Measurements from ENCODE around the gene INTS3.
"Not testable (repeated sequence)": the region's sequence is repeated elsewhere in the genome, so short reads cannot be mapped to it uniquely, and the experiment has no call there.

Gene INTS3

DNA sequence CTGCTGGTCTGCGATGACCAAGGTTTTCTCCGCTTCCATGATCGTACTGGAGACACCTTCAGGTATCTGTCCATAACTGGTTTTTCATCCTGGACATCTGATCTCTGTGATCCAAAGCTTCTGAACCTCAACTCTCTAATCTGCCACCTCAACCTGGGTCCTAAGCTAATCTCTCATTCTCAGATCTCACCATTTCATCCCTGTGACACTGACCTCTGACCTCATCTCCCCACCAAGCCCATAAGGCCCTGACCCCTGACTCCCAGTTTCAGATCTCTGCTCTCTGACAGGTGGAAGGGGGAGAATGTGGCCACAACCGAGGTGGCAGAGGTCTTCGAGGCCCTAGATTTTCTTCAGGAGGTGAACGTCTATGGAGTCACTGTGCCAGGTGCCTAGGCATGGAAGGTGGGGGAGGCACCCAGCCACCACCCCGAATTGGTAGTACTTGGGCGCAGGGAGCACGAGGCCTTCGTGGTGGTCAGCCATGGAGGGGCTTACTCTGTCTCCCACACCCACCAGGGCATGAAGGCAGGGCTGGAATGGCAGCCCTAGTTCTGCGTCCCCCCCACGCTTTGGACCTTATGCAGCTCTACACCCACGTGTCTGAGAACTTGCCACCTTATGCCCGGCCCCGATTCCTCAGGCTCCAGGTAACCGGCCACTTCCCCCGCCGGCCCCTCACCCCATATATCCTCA lies 51.1 kb downstream of the INTS3 start:
- no peak for DNase-seq

DNA sequence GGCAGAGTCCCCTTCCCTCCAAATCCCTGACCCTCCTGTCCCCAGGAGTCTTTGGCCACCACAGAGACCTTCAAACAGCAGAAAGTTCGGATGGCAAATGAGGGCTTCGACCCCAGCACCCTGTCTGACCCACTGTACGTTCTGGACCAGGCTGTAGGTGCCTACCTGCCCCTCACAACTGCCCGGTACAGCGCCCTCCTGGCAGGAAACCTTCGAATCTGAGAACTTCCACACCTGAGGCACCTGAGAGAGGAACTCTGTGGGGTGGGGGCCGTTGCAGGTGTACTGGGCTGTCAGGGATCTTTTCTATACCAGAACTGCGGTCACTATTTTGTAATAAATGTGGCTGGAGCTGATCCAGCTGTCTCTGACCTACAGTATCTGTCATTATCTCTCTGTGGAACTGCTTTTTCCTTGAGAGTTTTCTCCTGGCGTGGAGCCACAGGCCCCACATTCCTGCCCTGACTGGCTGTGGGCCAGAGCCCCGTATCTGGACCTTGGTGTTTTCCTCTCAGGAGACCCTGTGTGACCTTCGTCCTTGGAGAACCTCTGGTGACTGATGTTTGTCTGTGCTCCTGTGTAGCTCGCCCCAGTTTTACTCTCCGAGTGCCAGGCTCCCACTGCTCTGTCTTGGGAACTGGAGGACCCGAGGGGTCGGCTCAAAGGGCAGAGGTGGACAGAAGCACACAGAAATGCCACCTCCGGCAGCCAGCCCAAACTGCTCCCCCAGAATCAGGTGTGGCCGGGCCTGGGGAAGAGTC lies 52.1 kb downstream of the INTS3 start:
- no peak for DNase-seq

DNA sequence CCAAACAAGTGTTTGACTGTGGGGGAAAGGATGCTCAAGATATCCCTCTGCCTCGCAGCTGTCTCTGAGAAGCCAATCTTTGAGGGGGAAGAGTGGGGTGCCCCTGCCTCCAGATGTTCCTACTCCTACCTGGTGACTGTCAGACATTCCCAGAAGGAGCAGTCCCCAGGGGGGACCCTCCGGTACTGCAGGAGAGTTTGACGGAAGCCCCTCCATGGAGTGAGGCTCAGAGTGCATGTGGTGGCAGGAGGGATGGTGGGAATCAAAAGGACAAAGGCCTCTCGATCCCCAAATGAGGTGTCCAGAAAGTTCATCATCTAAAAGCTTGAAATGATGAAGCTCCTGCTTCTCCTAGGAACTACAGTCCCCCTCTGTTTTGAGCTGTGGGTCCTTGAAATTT lies 52.7 kb downstream of the INTS3 start:
- no peak for DNase-seq

DNA sequence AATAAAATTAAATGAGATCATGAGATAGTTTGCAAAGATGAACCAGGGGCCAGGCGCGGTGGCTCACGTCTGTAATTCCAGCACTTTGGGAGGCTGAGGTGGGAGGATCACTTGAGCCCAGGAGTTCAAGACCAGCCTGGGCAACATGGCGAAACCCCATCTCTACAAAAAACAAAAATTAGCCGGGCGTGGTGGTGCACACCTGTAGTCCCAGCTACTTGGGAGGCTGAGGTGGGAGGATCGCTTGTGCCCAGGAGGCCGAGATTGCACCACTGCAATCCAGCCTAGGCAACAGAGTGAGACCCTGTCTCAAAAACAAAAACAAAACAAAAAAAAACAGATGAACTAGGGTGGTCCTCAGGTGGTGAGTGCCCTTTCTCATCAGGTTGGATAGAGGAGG lies 54.8 kb downstream of the INTS3 start:
- DNase-seq = not testable (repeated sequence)

DNA sequence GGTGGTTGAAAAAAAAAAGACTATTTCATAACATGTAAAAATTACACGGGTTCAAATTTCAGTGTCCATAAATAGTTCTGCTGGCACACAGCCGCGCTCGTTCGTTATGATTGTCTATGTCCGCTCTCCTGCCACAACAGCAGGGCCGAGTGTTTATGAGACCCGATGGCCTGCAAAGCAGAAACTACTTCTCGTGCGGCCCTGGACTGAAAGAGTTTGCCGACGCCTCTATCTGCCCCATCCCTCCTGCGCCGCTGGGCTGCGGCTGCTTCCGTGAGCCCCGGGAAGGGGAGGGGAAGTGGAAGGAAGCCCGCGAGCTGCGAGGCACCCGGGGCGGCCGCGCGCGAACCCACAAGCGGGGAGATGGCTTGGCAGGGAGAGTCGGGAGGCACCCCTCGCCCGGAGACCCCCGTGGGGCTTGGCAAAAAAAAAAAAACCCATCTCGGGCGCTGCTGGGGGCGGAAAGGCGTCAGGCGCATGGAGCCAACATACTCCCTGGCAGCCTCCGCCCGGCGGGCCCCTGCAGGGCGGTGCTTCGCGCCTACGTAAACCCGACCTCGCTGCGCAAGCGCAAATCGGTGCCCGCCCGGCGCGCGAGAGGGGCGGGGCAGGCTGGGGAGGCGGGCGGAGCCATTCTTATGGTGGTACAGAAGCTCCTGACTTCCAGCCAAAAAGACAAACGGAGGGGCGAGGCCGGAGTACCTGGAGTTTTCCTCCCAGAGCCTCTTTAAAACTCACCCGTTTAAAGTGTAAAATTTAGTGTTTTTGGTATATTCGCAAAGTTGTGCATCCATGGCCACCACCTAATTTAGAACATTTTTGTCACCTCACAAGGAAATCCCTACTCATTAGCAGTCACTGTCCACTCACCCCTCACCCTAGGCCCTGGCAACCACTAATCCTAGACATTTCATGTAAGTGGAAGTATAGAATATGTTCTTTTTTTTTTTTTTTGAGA lies 55.7 kb downstream of the INTS3 start:
- DNase-seq = peak; percentile 94

DNA sequence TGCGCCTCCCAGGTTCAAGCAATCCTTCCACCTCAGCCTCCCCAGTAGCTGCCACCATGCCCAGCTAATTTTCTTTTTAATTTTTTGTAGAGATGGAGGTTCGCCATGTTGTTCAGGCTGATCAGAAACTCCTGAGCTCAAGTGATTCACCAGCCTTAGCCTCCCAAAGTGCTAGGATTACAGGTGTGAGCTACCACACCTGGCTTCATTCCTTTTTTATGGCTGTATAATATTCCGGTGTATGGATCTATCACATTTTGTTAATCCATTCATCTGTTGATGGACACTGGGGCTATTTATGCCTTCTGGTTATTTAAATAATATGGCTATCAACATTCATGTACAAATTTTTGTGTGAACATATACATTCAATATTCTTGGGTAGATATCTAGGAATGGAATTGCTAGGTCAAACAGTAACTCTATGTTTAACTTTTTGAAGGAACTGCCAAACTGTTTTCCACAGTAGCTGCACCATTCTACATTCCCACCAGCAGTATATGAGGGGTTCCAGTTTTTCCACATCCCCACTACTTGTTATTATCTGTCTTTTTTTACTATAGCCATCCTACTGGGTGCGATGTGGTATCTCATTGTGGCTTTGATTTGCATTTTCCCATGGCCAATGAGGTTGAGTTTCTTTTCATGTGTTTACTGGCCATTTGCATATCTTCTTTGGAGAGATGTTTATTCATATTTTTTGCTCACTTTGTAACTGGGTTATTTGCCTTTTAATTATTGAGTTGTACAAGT lies 58.4 kb downstream of the INTS3 start:
- DNase-seq = no peak

DNA sequence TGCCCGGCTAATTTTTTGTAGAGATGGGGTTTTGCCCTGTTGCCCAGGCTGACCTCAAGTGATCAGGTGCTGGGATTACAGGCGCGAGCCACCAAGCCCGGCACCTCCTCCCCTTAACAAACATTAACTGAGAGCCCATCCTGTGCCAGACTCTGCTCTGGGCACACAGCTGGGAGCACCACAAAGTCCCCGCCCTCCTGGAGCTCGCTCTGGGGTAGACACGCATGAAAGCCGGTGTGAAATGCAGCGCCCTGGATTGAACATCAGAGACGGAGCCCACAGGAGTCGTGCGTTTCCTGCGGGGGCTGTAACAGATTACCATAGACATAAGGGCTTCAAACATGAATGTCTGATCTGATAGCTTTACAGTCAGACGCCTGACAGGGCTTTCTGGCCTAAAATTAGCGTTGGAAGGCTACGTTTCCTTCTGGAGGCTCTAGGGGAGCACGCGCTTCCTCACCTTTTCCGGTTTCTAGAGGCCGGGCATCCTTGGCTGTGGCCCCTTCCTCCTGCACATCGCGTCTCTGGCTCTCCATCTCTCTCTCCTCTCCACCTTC lies 61.7 kb downstream of the INTS3 start:
- DNase-seq = no peak

DNA sequence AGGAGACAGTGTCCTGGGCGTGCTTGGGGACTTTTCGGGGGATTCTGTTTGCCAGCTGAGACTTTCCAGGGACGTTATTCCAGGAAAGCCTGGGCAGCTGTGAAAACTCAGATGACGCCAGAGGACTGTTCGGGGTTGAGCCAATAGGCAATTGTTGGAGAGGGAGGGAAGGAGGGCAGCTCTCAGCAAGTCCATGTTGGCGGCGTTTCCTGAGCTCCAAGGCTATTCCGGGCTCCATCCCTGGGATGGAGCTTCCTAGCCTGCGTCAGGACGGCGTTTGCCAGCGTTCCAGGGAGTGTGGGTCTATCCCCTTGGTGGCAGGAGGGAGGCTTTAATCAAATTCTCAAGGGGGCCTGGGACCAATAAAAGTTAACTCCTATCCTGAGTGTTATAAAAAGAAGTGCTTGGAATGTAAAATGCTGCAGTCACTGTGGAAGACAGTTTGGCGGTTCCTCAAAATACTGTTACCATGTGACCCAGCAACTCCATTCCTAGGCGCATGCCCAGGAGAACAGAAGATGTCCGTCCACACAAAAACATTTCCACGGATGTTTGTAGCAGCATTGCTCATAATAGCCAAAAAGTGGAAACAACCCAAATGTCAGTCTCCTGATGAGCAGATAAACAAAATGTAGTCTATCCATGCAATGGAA lies 62.6 kb downstream of the INTS3 start:
- peak; percentile 86 for DNase-seq

DNA sequence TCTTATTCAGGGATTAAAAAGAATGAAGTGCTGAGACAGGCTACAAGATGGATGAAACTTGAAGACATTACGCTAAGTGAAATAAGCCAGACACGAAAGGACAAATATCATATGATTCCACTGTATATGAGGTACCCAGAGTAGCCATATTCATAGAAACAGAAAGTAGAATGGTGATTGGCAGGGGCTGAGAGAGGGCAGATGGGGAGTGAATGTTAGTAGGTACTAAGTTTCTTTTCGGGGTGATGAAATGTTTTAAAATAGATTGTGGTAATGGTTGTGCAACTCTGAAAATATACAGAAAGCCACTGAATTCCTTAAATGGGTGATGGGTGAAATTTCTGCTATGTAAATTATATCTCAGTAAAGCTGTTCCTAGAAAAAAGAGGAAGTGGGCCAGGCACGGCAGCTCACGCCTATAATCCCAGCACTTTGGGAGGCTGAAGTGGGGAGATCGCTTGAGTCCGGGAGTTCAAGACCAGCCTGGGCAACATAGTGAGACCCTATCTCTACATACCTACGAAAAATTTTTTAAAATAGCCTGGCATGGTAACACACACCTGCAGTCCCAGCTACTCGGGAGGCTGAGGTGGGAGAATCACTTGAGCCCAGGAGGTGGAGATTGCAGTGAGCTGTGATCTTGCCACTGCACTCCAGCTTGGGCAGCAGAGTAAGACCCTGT lies 63.3 kb downstream of the INTS3 start:
- DNase-seq = no peak

DNA sequence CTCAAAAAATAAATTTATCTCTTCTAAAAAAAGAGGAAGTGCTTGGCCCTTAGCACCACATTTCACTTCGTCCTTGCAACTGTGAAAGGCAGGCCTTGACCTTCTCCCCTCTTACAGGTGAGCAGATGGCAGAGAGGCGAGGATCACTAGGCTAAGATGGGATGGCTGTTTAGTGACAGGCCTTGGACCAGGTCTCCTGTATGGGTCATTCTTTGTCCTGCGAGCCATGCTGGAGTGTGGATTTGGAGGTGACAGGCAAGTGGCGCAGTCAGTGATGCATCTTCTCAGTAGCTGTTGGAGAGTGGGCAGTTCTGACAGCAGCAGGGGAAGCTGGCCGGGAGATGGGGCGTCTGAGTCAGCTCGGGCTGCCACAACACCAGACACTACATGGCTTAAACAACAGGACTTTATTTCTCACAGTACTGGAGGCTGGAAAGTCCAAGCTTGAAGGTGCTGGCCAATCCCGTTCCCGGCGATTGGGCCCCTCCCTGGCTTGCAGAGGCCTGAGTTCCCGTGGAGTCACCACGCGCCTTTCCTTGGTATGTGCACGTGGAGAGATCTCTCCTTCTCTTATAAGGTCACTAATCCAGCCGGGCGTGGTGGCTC lies 63.9 kb downstream of the INTS3 start:
- DNase-seq = peak; percentile 33

DNA sequence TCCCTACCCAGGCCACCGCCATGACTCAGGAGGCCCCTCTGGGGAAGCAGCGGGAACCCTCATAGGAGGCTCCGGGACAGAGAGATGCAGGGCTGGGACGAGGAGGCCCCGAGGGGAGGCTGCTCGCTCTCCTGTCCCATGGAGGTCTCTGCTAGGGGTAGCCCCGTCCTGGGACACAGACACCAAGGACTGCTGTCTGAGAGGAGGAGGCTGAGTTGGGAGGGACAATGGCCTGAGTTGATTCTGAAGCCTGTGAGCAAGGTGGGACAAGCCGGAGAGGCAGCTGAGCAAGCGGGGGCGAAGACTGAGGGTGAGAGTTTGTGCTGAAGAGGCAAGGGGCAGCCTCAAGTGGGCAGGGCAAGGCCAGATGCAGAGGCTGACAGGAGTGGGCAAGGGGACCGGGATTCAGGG lies 64.8 kb downstream of the INTS3 start:
- no peak for DNase-seq

DNA sequence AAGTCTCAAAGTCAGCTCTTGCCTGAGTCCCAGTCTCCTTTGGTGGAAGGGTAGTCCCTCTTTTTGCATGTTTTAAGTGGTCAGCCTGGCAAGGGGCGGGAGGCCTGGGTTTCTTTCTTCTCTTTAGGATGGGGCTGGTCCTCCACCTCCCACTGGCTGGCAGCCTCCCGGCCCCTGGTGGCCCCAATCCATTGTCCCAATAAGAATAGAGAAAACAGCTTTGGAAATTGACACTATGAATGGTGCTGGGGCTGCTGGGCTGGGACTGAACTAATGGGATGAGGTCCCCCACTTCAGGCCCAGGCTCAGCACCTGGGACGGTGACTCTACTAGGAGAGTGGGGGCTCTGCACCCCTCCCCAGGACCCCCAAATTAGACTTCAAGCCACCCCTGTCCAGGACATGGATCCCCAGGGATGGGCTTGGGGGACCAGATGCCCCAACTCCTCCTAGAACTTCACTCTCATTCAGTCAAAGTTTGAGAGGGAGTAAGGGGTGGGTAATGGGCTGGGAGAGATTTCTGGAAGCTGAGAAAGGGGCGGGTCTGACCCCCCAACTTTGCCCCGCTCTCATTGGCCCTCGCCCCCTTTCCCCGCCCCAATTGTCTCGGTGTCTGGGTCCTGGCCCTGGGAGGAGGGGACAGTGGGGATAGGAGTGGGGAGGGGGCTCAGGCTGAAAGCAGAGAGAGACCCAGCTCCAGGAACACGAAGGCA lies 65.6 kb downstream of the INTS3 start:
- no peak for DNase-seq

DNA sequence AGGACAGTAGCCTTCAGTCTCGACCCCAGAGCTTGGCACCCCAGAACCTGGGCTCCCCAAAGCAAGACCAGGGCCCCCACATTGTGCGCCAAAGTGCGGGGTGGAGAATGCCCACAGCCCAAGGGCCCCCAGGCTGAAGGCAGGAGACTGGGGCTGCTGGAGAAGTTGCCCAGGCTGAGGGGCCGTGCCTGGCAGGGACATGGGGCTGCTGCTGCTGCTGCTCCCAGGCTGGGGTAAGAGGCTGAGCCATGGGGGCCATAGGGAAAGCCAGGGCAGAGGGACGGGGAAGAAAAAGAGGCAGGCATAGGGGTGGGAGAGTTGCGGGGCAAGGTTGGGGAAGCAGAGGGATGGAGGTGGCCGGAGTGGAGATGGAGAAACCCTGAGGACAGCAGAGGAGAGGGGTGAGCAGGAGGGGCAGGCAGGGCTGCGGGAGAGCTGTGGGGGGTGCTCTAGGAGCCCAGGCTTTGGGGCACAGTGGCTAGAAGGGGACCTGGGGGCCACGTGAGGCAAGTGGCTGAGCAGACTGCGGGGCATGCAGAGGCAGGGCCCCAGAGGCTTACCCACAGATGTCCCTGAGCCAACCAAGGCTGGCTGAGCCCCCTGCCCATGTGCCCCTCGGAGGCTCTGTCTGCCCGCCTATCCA lies 66.2 kb downstream of the INTS3 start:
- no peak for DNase-seq

DNA sequence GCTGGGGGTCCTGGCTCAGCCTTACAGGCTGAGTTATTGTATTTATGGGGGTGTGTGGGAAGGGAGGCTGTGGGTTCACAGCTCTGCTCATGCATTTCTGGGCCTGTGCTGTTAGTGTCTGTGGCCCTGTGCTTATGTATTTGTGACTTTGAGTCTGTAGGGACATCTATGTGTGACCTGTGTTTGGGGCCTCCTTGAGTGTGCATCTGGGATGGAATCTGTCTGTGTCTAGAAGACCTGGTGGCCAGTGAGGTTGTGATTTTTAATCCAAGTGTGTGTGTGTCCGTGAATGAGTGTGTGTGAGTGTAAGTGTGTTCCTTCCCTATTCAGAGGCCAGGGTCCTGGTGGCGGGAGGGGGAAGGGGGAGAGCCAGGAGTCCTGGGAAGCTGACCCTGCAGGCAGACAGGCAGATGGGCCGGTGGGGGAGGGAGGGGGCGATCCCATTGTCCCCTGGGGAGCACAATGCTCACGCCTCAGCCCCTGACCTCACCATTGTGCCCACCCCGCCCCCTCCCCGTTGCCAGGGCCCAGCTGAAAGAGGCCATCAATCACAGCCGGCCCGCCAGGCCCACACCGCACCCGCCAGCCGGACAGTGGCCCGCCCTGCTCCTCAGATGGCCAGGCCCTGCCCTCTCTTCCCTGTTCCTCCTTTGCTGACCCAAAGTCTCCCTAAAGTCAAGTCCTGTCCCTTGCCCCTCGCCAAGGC lies 66.9 kb downstream of the INTS3 start:
- DNase-seq = no peak

DNA sequence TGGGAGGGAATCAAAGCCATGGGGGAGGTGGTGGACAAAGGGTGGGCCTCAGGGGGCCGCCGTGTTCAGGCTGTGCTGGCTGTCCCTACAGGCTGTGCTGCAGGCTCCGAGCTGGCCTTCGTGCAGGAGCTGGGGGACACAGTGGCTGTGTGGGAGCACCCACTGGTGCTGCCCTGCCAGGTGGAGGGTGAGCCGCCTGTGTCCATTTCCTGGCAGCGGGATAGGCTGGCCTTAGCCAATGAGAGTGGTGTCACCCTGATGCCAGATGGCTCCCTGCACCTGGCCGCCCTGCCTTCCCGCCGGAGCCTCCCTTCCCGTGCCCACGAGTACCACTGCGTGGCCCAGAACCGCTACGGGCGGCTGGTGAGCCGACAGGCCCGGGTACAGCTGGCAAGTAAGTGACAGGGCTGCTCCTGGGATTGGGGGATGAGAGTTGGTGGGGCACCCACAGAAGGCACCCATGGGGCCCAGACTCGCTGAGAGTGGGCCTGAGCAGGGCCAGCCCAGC lies 67.5 kb downstream of the INTS3 start:
- no peak for DNase-seq

DNA sequence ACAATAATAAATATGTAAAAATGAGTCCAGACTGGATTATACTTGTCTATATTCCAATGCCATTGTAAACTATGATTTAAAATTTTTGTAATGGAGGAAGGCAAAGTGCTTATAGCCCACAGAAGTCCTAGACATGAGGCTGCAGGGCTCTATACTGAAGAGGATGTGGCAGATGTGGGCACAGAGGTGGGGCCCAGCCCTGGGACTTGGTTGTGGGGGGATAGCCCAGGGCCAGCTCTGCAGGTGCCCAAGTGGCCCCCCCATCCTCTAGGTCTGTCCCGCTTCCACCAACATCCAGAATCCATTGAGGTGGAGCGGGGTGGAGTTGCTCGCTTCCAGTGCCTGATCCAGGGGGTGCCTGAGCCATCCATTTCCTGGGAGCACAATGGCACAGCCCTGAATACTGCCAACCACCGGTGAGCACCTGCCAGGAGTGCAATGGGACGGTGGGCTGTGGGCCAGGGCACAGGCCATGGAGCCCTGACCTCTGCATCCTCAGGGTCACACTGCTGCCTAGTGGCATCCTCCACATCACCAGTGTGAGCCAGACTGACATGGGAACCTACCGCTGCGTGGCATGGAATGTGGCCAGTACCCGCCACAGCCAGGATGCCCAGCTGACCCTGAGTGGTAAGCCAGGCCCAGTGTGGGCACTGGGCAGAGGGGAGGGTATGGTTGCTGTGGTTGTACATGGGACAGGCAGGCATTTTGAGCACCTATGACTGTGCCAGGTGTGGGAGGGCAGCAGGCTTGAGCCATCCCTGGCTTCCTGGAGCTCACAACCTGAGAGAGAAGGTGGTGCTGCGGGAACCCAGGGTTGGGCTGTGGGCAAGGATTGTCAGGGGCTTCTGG lies 68.3 kb downstream of the INTS3 start:
- no peak for DNase-seq

DNA sequence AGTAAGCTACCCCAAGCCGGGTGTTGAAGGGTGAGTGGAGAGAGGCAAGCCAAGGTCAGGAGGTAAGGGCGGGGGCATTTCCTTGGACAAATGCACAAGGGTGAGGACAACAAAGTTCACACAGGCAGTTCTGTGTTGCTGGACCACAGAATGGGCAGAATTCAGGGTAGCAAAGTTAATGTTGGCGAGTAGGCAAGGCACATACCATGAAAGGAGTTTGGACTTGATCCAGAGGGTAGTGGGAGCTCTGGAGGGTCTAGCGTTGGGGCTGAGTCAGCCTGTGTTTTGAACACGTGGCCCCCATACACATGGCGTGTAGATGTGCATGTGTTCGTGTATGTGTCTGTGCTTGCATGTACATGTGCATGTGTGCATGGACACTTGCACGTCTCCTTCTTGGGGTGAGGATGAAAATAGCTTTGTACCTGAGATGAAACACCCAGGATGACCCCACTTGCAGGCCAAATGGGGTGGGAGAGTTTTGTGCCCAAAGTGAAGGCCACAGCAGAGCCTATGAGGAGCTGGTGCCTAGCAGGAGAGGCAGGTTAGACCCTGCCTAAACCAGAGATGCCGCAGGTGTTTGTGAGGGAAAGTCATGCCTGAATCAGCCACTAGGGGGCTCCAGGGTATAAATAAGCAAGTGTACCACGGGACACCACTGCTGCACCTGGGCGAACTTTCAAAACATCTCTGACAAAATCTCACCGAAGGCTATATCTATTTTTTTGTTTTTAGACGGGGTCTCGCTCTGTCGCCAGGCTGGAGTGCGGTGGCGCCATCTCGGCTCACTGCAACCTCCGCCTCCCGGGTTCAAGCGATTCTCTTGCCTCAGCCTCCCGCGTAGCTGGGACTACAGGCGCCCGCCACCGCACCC lies 69.2 kb downstream of the INTS3 start:
- DNase-seq = no peak
